Measurements from ENCODE around the gene ENPEP. TPM values are rescaled to one million over a fixed set of nuclear protein-coding genes. Genes with fewer than 3 reads are reported as not detected.

The ENPEP gene
- total and polyA plus RNA-seq, 12 donors: 2.5 to 9.0 (median 4.9) TPM

- no peaks in the 10 kb centered on the region for H3K27me3 ChIP-seq
- no peaks in the 10 kb centered on the region for H3K36me3 ChIP-seq (replicated peaks in 1 of 2)
- intact Hi-C loops (cut with DNase I): no loop called here
- H3K4me3 ChIP-seq: no peak overlapping the region
- DNase-seq: no peak
- H3K9me3 ChIP-seq (replicated peaks in 1 of 3): no peaks in the 10 kb centered on the region
- no peak overlapping the region for H3K27ac ChIP-seq
- 73 to 81% (median 76%) methylated on average over 2 of the region's 2 CpGs for WGBS, 4 donors
- H3K4me1 ChIP-seq (replicated peaks in 1 of 2): peaks cover 0 to under 1% of the 10 kb centered on the region in 2 donors
- no peak for TF ChIP-seq CTCF (IDR thresholded peaks at IDR 0.05)
Measured at GRCh38 chr4:110510277-110510676, 34.3 kb downstream of the ENPEP start.

- no peaks in the 10 kb centered on the region for H3K9me3 ChIP-seq (replicated peaks in 1 of 3)
- no peaks in the 10 kb centered on the region for H3K36me3 ChIP-seq (replicated peaks in 1 of 2)
- H3K27me3 ChIP-seq: no peaks in the 10 kb centered on the region
- WGBS, 4 donors: 32 to 38% (median 37%) methylated on average over 4 of the region's 4 CpGs
- H3K4me1 ChIP-seq (replicated peaks in 1 of 2): peaks cover 0 to 8% of the 10 kb centered on the region in 2 donors
- no peak for DNase-seq
- H3K4me3 ChIP-seq: no peak overlapping the region
- peak; percentile 47 to 77 (median 61) for TF ChIP-seq CTCF (IDR thresholded peaks at IDR 0.05)
- no peak for TF ChIP-seq POLR2A (IDR thresholded peaks at IDR 0.05)
- intact Hi-C loops (cut with DNase I): no loop called here
- no peak overlapping the region for H3K27ac ChIP-seq
Measured at GRCh38 chr4:110510955-110511544, 35.1 kb downstream of the ENPEP start.

GRCh38 chr4:110512901-110513300 lies 36.9 kb downstream of the ENPEP start:
- Histone ChIP-seq H3K9me3 (replicated peaks in 1 of 3) (no peaks in the 10 kb centered on the region), H3K27me3 (no peaks in the 10 kb centered on the region), H3K27ac (no peak overlapping the region), H3K4me3 (no peak overlapping the region), H3K36me3 (replicated peaks in 1 of 2) (no peaks in the 10 kb centered on the region), H3K4me1 (replicated peaks in 1 of 2) (peaks cover 0 to 8% of the 10 kb centered on the region in 2 donors)
- DNase-seq: no peak
- WGBS, 4 donors: 61 to 70% (median 66%) methylated on average over 3 of the region's 3 CpGs
- intact Hi-C loops (cut with DNase I): no loop called here
- TF ChIP-seq CTCF (IDR thresholded peaks at IDR 0.05) (no peak), POLR2A (IDR thresholded peaks at IDR 0.05) (no peak)

- H3K9me3 ChIP-seq (replicated peaks in 1 of 3): no peaks in the 10 kb centered on the region
- H3K4me3 ChIP-seq: peak overlapping the region in 1 of 4 donors; percentile 62
- H3K27me3 ChIP-seq: no peaks in the 10 kb centered on the region
- H3K36me3 ChIP-seq (replicated peaks in 1 of 2): no peaks in the 10 kb centered on the region
- no peak for DNase-seq
- TF ChIP-seq POLR2A (IDR thresholded peaks at IDR 0.05) (no peak), CTCF (IDR thresholded peaks at IDR 0.05) (peak; percentile 31 to 71 (median 62))
- intact Hi-C loops (cut with DNase I): loop anchor here (2.0 to 5.0 kb wide), 2 partner anchors 510 to 513 kb away; no protein-coding TSS in a partner anchor
- peaks cover 0 to 8% of the 10 kb centered on the region in 2 donors for H3K4me1 ChIP-seq (replicated peaks in 1 of 2)
- no peak overlapping the region for H3K27ac ChIP-seq
Measured at GRCh38 chr4:110514889-110515479, 39.0 kb downstream of the ENPEP start.

Measured in adrenal gland (tissue), 12 donors.